ENCODE results near the gene AP2B1.
"Not testable (repeated sequence)": the region's sequence is repeated elsewhere in the genome, so short reads cannot be mapped to it uniquely, and the experiment has no call there.

Gene AP2B1

GRCh38 chr17:35557353-35557752 is 29.8 kb upstream of the AP2B1 start:
- DNase-seq (ENCODE audit: low spot score) = no peak
- TF ChIP-seq CTCF (IDR thresholded peaks at IDR 0.05; ENCODE audit: extremely low read depth, missing control alignments) = no peak

DNA sequence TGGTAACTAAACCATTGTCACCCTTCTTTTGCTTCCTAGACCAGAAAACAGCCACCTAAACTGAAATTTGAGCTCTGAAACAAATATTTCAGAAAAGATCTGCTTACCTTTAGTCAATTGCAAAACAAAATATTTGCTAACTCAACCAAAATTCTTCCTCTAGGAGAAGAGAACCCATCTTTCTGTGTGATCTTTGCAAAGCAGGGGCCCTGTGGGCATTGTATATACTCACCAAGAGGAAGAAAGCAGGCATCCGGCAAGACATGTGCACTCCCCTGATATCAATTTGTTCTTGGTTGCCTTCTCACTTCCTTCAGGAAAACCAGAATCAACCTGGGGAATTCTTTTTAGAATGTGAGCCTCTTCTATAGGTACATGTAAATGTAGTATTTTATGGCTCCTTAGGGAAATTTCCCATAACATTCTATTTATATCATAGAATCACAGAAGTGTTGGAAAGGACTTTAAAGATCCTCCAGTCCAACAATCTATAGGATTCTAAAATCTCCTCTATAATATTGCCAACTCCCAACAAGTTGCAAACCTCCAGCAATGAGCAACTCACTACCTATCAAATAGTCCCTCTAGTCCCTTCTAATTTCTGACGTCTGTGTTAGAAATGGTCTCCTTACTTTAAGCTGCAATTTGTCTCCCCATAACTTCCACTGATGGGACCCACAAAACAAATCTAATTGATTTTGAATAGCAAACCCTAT is 27.5 kb upstream of the AP2B1 start:
- DNase-seq (ENCODE audit: low spot score) = no peak
- no peak for TF ChIP-seq CTCF (IDR thresholded peaks at IDR 0.05; ENCODE audit: extremely low read depth, missing control alignments)

DNA sequence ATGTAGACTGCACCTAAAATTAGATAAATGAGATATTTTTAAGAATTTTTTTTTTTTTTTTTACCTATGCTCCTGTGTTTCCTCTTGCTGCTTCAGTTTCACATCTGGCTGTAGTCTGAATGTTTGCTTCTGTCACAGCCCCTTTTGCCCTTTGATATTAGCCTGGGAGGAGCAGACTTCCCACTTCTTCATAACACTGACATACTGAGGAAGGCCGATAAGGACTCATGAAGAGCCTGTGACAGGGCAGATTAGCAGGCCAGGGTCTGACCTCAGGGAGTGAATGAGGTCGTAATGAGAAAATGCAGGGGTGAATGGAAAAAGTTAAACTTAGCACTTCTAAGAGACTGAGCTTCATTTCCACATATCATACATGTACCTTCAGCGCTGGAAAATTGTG is 26.4 kb upstream of the AP2B1 start, which contains the start of gene SLFN14:
Gene SLFN14, minus strand, starts transcription at position 117 of the 400 bp plus-strand sequence. CDS start 2,757 bp downstream, outside the sequence.
- DNase-seq (ENCODE audit: low spot score) = no peak
- TF ChIP-seq CTCF (IDR thresholded peaks at IDR 0.05; ENCODE audit: extremely low read depth, missing control alignments) = no peak

- DNase-seq (ENCODE audit: low spot score) = not testable (repeated sequence)
Measured at GRCh38 chr17:35563181-35563580, 23.9 kb upstream of the AP2B1 start.

GRCh38 chr17:35566968-35567367 is 20.2 kb upstream of the AP2B1 start:
- TF ChIP-seq CTCF (IDR thresholded peaks at IDR 0.05; ENCODE audit: extremely low read depth, missing control alignments) = no peak
- no peak for DNase-seq (ENCODE audit: low spot score)

- TF ChIP-seq CTCF (IDR thresholded peaks at IDR 0.05; ENCODE audit: extremely low read depth, missing control alignments) = no peak
- no peak for DNase-seq (ENCODE audit: low spot score)
Measured at GRCh38 chr17:35568561-35568960, 18.6 kb upstream of the AP2B1 start.

DNA sequence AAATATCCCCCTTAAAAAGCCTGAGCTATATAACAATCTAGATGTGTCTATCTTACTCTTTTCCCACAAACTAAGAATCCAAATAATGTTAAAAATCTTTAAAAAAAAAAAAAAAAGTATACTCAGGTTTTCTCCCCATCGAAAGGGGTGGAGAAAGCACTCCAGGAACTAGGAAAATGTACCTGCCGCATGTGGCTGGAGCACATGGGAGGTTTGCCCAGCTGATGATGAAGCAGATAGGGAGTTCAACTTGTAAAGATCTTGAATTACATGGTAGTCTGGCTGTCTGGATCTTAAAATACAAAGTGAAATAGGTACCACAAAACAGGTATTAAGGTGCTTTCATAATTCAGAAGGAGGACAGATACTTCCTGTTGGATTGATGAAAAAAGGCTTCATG is 17.7 kb upstream of the AP2B1 start:
- TF ChIP-seq CTCF (IDR thresholded peaks at IDR 0.05; ENCODE audit: extremely low read depth, missing control alignments) = no peak

GRCh38 chr17:35575759-35576158 is 11.4 kb upstream of the AP2B1 start:
- TF ChIP-seq CTCF (IDR thresholded peaks at IDR 0.05; ENCODE audit: extremely low read depth, missing control alignments) = no peak
- DNase-seq (ENCODE audit: low spot score) = no peak

More for the DNA sequence above, 17.7 kb upstream of the AP2B1 start:
- DNase-seq (ENCODE audit: low spot score) = no peak

Measured in GM20000 (cell line).